HEK293 (cell line): Measurements from ENCODE around the gene FOXP1.

Experiments used
- CTCF ChIA-PET: fragments of 350-600 bp; formaldehyde crosslinking; extraction: SDS; loops from one replicate; lab custom pipeline; 2021; ENCODE audit warnings: antibody characterized with exemption; lab: Yijun Ruan, JAX
- POLR2A ChIA-PET: fragments of 300-600 bp; formaldehyde crosslinking; extraction: SDS; loops from one replicate; lab custom pipeline; 2020; ENCODE audit warnings: antibody characterized with exemption, inconsistent platforms; lab: Yijun Ruan, JAX
- H3K27ac ChIP-seq: fragments of 200-500 bp; sonication (Bioruptor generic); 2 replicates; pipeline ENCODE4 v1.5.1; 2014; ENCODE audit warnings: low read depth, low read length, control low read depth, inconsistent platforms; ENCODE audit errors: extremely low read depth
- H3K36me3 ChIP-seq, 2 experiments: fragments of 200-500 bp in 1 of 2; sonication (Bioruptor generic) in 1 of 2; 1 replicate in 1 of 2; 2 replicates in 1 of 2; pipeline ENCODE4 v1.5.1; 2014 to 2017; ENCODE audit warnings: inconsistent platforms in 2 of 2, low read length in 2 of 2; ENCODE audit not compliant: control insufficient read depth in 2 of 2, insufficient read depth in 1 of 2
- H3K4me1 ChIP-seq: fragments of 200-500 bp; sonication (Bioruptor generic); 2 replicates; pipeline ENCODE4 v1.5.1; 2014; ENCODE audit warnings: mild to moderate bottlenecking, low read length, inconsistent platforms; ENCODE audit not compliant: control insufficient read depth, insufficient read depth
- H3K4me3 ChIP-seq: 2 replicates; pipeline ENCODE4 v1.5.1; 2011; ENCODE audit warnings: low read depth, mild to moderate bottlenecking, control low read depth, low read length, moderate library complexity
- H3K9me3 ChIP-seq: fragments of 200-500 bp; sonication (Bioruptor generic); 2 replicates; pipeline ENCODE4 v1.5.1; 2014; ENCODE audit warnings: low read depth, low read length, inconsistent platforms; ENCODE audit not compliant: control insufficient read depth, insufficient read depth
- HOXA7 ChIP-seq: sonication (generic); formaldehyde crosslinking; IDR thresholded peaks from 2 replicates; pipeline ENCODE4 v1.8.1; 2022; ENCODE audit warnings: missing genetic modification reagents, borderline replicate concordance
- INSM2 ChIP-seq: fragments of 450-650 bp; formaldehyde crosslinking; IDR thresholded peaks from 2 replicates; pipeline ENCODE4 v1.5.1; 2016; ENCODE audit warnings: missing biosample characterization, missing genetic modification characterization
- KLF16 ChIP-seq: fragments of 450-650 bp; formaldehyde crosslinking; IDR thresholded peaks from 2 replicates; pipeline ENCODE4 v1.5.1; 2017; ENCODE audit warnings: missing biosample characterization, missing genetic modification characterization
- KLF17 ChIP-seq: fragments of 450-650 bp; formaldehyde crosslinking; IDR thresholded peaks from 2 replicates; pipeline ENCODE4 v1.5.1; 2016; ENCODE audit warnings: missing biosample characterization, missing genetic modification characterization
- REST ChIP-seq: fragments of 450-650 bp; formaldehyde crosslinking; IDR thresholded peaks from 2 replicates; pipeline ENCODE4 v1.5.1; 2016; ENCODE audit warnings: missing biosample characterization, missing genetic modification characterization
- SCRT1 ChIP-seq: fragments of 450-650 bp; formaldehyde crosslinking; IDR thresholded peaks from 2 replicates; pipeline ENCODE4 v1.5.1; 2016; ENCODE audit warnings: missing biosample characterization, missing genetic modification characterization, borderline replicate concordance
- YY1 ChIP-seq: fragments of 450-650 bp; formaldehyde crosslinking; IDR thresholded peaks from 2 replicates; pipeline ENCODE4 v1.5.1; 2018; ENCODE audit warnings: missing biosample characterization, missing genetic modification characterization
- ZBTB8A ChIP-seq: fragments of 450-650 bp; formaldehyde crosslinking; IDR thresholded peaks from 2 replicates; pipeline ENCODE4 v1.5.1; 2016; ENCODE audit warnings: missing biosample characterization, missing genetic modification characterization
- ZFP41 ChIP-seq: fragments of 450-650 bp; formaldehyde crosslinking; IDR thresholded peaks from 2 replicates; pipeline ENCODE4 v1.5.1; 2016; ENCODE audit warnings: missing biosample characterization, missing genetic modification characterization, borderline replicate concordance
- ZNF112 ChIP-seq: fragments of 450-650 bp; formaldehyde crosslinking; IDR thresholded peaks from 2 replicates; pipeline ENCODE4 v1.5.0; 2017; ENCODE audit warnings: missing biosample characterization, missing genetic modification characterization
- ZNF169 ChIP-seq: fragments of 450-650 bp; formaldehyde crosslinking; IDR thresholded peaks from 2 replicates; pipeline ENCODE4 v1.5.1; 2016; ENCODE audit warnings: missing biosample characterization, missing genetic modification characterization
- ZNF184 ChIP-seq: fragments of 450-650 bp; IDR thresholded peaks from 2 replicates; pipeline ENCODE4 v1.5.1; 2018; ENCODE audit warnings: missing biosample characterization, mild to moderate bottlenecking, missing genetic modification characterization
- ZNF248 ChIP-seq: fragments of 450-650 bp; formaldehyde crosslinking; IDR thresholded peaks from 2 replicates; pipeline ENCODE4 v1.5.1; 2017; ENCODE audit warnings: missing biosample characterization, missing genetic modification characterization
- ZNF280D ChIP-seq: fragments of 450-650 bp; formaldehyde crosslinking; IDR thresholded peaks from 2 replicates; pipeline ENCODE4 v1.5.1; 2016; ENCODE audit warnings: missing biosample characterization, missing genetic modification characterization
- ZNF37A ChIP-seq: fragments of 450-650 bp; IDR thresholded peaks from 2 replicates; pipeline ENCODE4 v1.5.1; 2018; ENCODE audit warnings: missing biosample characterization, missing genetic modification characterization
- ZNF521 ChIP-seq: fragments of 450-650 bp; formaldehyde crosslinking; IDR thresholded peaks from 2 replicates; pipeline ENCODE4 v1.5.1; 2017; ENCODE audit warnings: missing biosample characterization, mild to moderate bottlenecking, missing genetic modification characterization
- ZNF529 ChIP-seq: fragments of 450-650 bp; formaldehyde crosslinking; IDR thresholded peaks from 2 replicates; pipeline ENCODE4 v1.5.1; 2017; ENCODE audit warnings: missing genetic modification characterization, missing biosample characterization; ENCODE audit not compliant: insufficient replicate concordance
- ZSCAN18 ChIP-seq: fragments of 450-650 bp; formaldehyde crosslinking; IDR thresholded peaks from 2 replicates; pipeline ENCODE4 v1.5.1; 2016; ENCODE audit warnings: missing biosample characterization, missing genetic modification characterization
- ZSCAN23 ChIP-seq: fragments of 450-650 bp; formaldehyde crosslinking; IDR thresholded peaks from 2 replicates; pipeline ENCODE4 v1.5.1; 2016; ENCODE audit warnings: missing biosample characterization, missing genetic modification characterization

The FOXP1 gene

GRCh38 chr3:70911719-70912118 is 671.8 kb downstream of the FOXP1 start:
- ChIA-PET POLR2A (no interaction called here), CTCF (no interaction called here)
- TF ChIP-seq ZNF37A (tag by site-specific recombination) (no peak), KLF17 (tag by site-specific recombination) (no peak), REST (tag by site-specific recombination) (no peak), INSM2 (no peak), ZNF529 (tag by site-specific recombination) (no peak), KLF16 (tag by site-specific recombination) (no peak), ZNF280D (no peak), ZNF184 (no peak), SCRT1 (no peak), ZSCAN18 (tag by site-specific recombination) (no peak), ZBTB8A (tag by site-specific recombination) (no peak), YY1 (no peak), ZNF169 (tag by site-specific recombination) (no peak), HOXA7 (no peak), ZFP41 (no peak), ZNF521 (no peak), ZNF112 (tag by site-specific recombination) (no peak), ZNF248 (tag by site-specific recombination) (no peak), ZSCAN23 (tag by site-specific recombination) (no peak)
- Histone ChIP-seq H3K27ac (no peak overlapping the region), H3K4me1 (no peaks in the 10 kb centered on the region), H3K9me3 (no peaks in the 10 kb centered on the region), H3K4me3 (no peak overlapping the region), H3K36me3 (no peaks in the 10 kb centered on the region)
